Panc1 (cell line): Measurements from ENCODE around the gene CIB2.

Experiments used
- POLR2AphosphoS5 ChIP-seq: IDR thresholded peaks from 2 replicates; pipeline ENCODE4 v1.6.1; 2012; ENCODE audit warnings: mild to moderate bottlenecking, low read depth, low read length, moderate library complexity
- REST ChIP-seq, 2 experiments: IDR thresholded peaks; 2 replicates each; pipeline ENCODE4 v1.6.1; 2011 to 2012; ENCODE audit warnings: low read depth in 2 of 2, control low read depth in 1 of 2, low read length in 1 of 2, mild to moderate bottlenecking in 1 of 2, moderate library complexity in 1 of 2; ENCODE audit not compliant: insufficient read depth in 1 of 2
- TCF7L2 ChIP-seq: IDR thresholded peaks from 2 replicates; pipeline ENCODE4 v1.6.1; 2011; ENCODE audit warnings: mild to moderate bottlenecking, low read depth, low read length, inconsistent platforms
- TF ChIP-seq, protein P1 (sequence below): fragments of 450-650 bp; IDR thresholded peaks from 2 replicates; pipeline ENCODE4 v1.5.1; 2017; ENCODE audit warnings: mild to moderate bottlenecking

DNA sequence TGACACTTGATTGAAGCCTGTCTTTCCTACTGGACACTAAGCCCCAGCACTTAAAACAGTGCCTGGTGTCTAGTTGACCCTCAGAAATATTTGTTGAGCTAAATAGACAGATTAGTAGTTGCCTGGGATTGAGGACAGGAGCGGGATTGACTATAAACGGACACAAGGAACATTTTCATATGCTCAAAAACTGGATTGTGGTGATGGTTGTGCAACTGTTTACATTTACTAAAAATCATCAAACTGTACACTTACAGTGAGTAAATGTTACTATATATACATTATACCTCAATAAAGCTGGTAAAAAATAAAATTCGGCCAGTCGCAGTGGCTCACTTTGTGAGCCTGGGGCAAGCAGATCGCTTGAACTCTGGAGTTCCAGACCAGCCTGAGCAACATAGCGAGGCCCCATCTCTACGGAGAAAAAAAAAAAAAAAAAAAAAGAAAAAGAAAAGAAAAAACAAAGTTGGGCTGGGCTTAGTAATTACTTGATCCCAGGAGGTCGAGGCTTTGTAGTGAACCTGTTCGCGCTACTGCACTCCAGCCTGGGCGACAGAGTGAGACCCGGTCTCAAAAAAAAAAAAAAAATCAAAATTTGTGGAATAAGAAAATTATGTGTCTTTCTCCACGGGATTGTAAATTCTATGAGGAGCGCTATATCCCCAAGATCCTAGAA, 17.3 kb upstream of the CIB2 start:
- TF ChIP-seq, protein P1, sequence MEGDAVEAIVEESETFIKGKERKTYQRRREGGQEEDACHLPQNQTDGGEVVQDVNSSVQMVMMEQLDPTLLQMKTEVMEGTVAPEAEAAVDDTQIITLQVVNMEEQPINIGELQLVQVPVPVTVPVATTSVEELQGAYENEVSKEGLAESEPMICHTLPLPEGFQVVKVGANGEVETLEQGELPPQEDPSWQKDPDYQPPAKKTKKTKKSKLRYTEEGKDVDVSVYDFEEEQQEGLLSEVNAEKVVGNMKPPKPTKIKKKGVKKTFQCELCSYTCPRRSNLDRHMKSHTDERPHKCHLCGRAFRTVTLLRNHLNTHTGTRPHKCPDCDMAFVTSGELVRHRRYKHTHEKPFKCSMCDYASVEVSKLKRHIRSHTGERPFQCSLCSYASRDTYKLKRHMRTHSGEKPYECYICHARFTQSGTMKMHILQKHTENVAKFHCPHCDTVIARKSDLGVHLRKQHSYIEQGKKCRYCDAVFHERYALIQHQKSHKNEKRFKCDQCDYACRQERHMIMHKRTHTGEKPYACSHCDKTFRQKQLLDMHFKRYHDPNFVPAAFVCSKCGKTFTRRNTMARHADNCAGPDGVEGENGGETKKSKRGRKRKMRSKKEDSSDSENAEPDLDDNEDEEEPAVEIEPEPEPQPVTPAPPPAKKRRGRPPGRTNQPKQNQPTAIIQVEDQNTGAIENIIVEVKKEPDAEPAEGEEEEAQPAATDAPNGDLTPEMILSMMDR = no peak
- TF ChIP-seq POLR2AphosphoS5 (no peak), TCF7L2 (no peak), REST (IDR thresholded peaks at IDR 0.05; ENCODE audit: insufficient read depth in 1 of 2, low read depth in 2 of 2, low read length in 1 of 2) (no peak)
